Measurements from ENCODE around the gene AP1G1.
"Not testable (repeated sequence)": the region's sequence is repeated elsewhere in the genome, so short reads cannot be mapped to it uniquely, and the experiment has no call there.

The AP1G1 gene

GRCh38 chr16:71807905-71808592 is 585 bp downstream of the AP1G1 start:
- peak; percentile 17 for DNase-seq (ENCODE audit: low read depth)

DNA sequence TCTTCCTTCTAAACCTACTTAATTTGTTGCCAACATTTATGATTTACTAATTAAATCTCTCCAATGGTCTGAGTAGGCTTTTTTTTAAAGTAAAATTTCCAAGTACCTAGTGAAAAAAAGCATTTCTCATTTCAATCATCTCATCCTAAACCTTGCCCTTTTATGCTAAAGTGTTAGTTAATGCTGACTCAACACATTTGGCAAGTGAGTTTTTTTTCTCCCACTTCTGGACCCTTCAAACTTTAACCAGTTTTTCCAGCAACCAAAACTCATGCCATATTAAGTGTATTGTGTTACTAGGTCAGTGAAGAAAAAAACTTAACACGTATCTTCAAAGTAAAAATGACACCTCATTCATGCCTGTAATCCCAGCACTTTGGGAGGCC is 5.3 kb downstream of the AP1G1 start:
- no peak for DNase-seq (ENCODE audit: low read depth)

GRCh38 chr16:71796501-71797097 is 12.0 kb downstream of the AP1G1 start:
- no peak for DNase-seq (ENCODE audit: low read depth)

DNA sequence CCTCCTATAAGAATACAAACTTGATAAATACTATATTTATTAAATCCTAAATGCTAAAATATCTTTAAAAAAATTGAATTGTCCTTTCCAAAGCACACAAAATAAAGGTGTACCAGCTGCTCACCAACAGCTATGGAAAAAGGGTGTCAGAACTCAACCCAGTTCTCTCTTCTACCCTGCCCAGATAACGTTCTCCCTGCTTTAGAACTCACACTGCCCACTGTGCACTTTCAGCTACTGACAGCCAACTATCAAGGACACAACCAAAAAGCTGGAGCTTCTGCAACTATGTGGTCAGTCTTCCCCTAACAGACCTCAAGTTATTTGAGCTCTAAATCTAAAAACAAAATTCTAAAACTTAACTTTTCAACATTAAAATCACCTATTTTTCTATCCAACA is 13.7 kb downstream of the AP1G1 start:
- DNase-seq (ENCODE audit: low read depth): no peak

GRCh38 chr16:71794018-71794417 is 14.6 kb downstream of the AP1G1 start:
- DNase-seq (ENCODE audit: low read depth): no peak

GRCh38 chr16:71792176-71792575 is 16.5 kb downstream of the AP1G1 start:
- peak; percentile 40 for DNase-seq (ENCODE audit: low read depth)

- DNase-seq (ENCODE audit: low read depth): not testable (repeated sequence)
Observed at GRCh38 chr16:71790329-71790728, 18.3 kb downstream of the AP1G1 start.

GRCh38 chr16:71789136-71789535 is 19.5 kb downstream of the AP1G1 start:
- DNase-seq (ENCODE audit: low read depth): no peak

GRCh38 chr16:71788578-71788977 is 20.1 kb downstream of the AP1G1 start:
- DNase-seq (ENCODE audit: low read depth): no peak

- DNase-seq (ENCODE audit: low read depth): not testable (repeated sequence)
Observed at GRCh38 chr16:71785143-71785542, 23.5 kb downstream of the AP1G1 start.

- DNase-seq (ENCODE audit: low read depth): no peak
Observed at GRCh38 chr16:71784093-71784492, 24.5 kb downstream of the AP1G1 start.

GRCh38 chr16:71781741-71782140 is 26.9 kb downstream of the AP1G1 start:
- DNase-seq (ENCODE audit: low read depth): no peak

DNA sequence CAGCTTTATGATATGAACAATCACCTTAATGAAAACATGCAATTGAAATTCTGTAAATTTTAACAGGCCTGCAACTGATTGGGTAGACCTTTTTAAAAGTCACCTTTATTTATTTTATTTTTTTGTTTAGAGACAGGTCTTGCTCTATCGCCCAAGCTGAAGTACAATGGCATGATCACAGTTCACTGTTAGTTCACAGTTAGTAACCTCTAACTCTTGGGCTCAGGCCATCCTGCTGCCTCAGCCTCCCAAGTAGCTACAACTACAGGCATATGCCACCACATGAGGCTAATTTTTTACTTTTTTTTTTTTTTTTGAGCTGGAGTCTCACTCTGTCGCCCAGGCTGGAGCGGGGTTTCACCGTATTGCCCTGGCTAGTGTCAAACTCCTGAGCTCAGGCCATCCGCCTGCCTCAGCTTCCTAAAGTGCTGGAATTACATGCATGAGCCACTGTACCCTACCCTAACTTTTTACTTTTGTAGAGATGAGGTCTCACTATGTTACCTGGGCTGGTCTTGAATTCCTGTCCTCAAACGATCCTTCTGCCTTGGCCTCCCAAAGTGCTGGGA is 28.0 kb downstream of the AP1G1 start:
- DNase-seq (ENCODE audit: low read depth): no peak

GRCh38 chr16:71778780-71779179 is 29.9 kb downstream of the AP1G1 start:
- no peak for DNase-seq (ENCODE audit: low read depth)

GRCh38 chr16:71777329-71777728 is 31.3 kb downstream of the AP1G1 start:
- DNase-seq (ENCODE audit: low read depth): no peak

GRCh38 chr16:71775949-71776348 is 32.7 kb downstream of the AP1G1 start:
- DNase-seq (ENCODE audit: low read depth): no peak

GRCh38 chr16:71771571-71771970 is 37.1 kb downstream of the AP1G1 start:
- DNase-seq (ENCODE audit: low read depth): no peak

- peak; percentile 4 for DNase-seq (ENCODE audit: low read depth)
Observed at GRCh38 chr16:71769222-71769621, 39.4 kb downstream of the AP1G1 start.

DNA sequence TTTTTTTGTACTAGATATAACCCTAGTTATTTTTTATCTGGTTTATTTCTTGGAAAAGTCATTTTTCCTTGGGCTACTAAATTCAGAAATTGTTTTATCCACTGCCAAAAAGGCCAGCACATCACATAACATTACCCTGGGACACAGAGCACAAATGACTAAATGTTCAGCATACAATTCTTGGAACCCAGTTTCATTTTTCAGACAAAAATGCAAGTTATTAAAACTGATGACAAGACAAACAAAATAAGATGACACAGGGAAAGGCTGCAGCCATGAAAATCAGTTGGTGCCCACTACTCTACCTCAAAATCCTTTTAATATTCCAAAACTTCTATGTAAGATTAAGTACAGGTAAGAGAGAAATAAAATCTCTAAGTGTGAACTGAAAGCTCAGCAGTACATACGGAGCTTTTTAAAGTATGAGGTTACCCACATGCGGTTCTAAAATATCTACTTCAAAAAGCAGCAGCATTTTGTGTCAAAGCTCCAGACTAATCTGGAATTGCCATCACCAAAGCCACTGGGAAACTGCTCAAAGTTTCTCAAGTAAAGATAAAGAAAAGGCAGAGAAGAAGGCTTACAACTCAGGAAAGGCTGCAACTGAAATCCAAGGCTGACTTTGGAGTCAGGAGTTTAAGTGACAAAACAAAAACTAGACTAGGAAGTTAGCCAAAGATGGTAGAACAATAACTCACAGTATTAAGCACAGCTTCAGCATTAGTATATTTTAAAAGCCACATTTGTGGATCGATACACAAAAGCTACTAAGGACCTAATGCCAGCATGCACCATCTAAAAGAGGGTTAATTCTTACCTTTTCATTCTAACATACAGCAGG is 41.4 kb downstream of the AP1G1 start:
- DNase-seq (ENCODE audit: low read depth): no peak

GRCh38 chr16:71762186-71762585 is 46.4 kb downstream of the AP1G1 start:
- no peak for DNase-seq (ENCODE audit: low read depth)

GRCh38 chr16:71761097-71761496 is 47.5 kb downstream of the AP1G1 start:
- no peak for DNase-seq (ENCODE audit: low read depth)

- DNase-seq (ENCODE audit: low read depth): no peak
Observed at GRCh38 chr16:71758293-71758760, 50.3 kb downstream of the AP1G1 start.

DNA sequence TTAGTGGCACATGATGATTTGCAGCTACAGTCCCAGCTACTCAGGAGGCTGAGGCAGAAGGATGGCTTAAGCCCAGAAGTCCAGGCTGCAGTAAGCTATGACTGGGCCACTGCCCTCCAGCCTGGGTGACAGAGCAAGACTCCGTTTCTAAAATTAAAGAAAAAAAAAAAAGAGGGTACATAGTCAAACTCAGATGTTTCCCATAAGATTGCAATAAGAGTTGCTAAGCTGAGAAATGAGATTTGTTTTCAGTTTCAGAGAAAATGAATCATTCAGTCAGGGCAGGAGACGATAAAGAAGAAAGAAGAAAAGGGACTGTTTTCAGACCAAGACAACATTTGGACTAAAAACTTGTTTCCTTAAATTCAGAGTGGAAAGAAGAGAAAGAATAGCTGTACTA is 54.0 kb downstream of the AP1G1 start:
- DNase-seq (ENCODE audit: low read depth): no peak
